CD4-positive, alpha-beta T cell treated with Interleukin-15 for 4 hours (primary cell): Measurements from ENCODE around the gene HSPA9.

ENCODE experiments used
- DNase-seq: peaks from one replicate; pipeline ENCODE4 v3.0.0-alpha.2; 2020; ENCODE audit warnings: low spot score

Gene HSPA9

DNA sequence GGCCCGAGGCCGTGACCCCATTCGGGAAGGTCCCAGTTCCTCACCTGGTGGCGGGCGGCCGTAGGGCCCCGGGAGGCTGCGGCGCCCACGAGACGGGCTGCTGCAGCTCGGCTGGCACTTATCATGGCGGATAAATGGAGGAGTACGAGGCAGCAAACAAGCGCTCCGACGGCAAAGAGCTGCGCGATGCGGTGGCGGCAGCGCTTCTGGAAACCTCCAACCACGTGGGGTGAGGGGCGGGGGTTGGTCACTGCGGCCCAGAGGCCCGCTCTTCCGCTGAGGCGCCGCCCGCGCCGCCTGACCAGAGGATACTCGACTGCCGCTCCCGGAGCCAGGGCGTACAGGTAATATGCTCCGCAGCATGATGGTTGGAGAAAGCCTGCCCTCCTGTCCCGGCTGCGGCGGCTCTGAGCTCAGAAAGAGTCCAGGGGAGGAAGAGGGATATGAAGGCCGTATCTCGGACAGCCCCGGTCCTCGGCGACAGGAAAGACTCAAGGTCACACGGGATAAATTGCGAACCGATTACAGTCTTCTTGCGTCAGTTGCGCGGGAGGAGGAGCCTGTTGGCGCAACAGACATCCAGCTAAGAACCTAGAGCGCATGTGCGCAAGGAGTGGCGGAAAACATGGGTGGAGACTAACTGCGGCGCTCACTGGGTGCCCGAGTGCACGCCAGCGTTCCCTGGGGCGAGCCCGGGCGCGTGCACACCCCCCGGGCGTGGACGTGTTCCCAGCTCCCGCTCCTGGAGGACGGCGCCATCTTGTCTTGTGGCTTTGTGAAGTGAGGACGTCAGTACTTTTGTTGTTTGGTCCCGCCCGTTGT is at the start of gene HSPA9:
Gene HSPA9 (minus strand): TSS at position 208 of the 822 bp plus-strand sequence. CDS start 83 bp downstream, at position 125.
- DNase-seq = peak; percentile 99

DNA sequence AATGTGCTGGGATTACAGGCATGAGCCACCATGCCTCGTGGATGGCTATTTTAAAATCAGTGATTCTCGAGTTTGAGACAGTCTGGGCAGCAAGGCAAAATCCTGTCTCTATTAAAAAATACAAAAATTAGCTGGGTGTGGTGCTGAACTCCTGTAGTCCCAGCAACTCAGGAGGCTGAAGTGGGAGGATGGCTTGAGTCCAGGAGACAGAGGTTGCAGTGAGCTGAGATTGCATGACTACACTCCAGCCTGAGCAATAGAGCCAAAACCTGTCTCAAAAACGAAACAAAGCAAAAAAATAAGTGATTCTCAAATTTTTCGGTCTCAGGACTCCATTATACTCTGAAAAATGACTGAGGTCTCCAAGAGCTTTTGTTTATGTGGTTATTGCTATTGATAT is 47.9 kb upstream of the HSPA9 start:
- no peak for DNase-seq

DNA sequence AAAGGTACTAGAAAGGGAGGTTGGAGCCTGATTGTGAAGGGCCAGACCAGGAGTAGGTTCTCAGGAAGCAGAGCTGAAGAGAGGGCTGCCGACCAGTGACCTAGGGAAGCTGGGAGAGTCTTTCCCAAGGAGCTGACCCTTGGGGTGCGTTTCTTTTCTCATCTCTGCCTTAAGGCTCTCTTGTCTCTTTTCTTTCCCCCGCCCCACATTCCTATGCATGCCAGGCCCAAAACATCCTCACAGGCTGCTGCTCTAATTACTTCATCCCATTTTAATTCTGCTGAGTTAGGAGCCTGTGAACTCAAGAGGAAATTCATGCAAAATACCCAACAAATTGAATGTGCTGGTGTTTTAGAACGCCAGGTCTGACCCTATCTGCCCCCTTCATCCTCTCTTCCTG is 46.9 kb upstream of the HSPA9 start:
- DNase-seq = no peak

DNA sequence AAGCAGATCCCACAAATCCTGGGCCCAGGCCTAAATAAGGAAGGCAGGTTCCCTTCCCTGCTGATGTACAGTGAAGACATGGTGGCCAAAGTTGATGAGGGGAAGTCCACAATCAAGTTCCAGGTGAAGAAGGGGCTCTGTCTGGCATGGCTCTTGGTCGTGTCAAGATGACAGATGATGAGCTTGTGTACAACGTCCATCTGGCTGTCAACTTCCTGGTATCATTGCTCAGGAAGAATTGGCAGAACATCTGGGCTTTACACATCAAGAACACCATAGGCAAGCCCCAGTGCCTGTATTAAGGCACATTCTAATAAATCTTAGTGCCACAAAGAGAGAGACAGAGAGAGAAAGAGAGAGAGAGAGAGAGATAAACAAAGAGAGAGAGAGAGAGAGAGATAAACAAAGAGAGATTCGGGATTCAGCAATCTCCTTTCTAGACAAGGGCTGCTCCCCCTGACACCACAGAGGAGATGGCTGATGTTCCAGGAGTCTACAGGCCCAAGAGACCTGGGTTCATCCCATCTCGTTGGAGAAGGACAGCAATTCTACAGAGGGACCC is 45.5 kb upstream of the HSPA9 start:
- DNase-seq = no peak

DNA sequence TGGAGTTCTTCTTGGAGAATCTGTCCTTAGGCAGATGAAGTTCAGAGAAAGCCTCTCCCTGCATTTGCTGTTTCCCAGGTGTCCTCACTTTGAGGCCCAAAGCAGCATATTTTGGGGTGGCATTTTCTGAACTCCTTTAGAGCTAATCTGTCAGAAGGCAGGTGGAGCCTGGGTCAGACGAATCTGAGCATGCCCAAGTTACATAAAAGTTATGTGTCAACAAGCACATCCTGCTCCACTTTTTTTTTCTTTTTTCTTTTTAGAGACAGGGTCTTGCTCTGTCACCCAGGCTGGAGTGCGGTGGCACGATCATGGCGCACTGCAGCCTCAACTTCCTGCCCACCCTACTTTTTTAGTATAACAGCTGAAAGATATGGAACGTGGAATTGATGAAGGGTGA is 41.3 kb upstream of the HSPA9 start:
- no peak for DNase-seq

DNA sequence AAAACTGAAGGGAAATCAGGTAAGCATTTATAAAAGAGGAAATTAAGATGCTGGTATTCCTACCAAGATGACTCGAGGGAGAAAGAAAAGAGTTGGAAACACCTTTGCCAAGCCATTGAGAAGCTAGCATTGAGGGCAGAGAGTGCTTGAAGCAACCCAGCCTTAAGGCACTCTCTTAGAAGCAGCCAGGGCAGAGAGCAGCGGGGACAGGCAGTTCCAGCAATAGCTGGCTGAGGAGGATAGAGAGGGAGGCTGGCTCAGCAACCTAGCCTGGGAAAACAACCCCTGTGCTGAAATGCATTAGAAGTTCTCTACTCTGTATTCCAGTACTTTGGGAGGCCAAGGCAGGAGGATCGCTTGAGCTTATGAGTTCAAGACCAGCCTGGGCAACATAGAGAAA is 40.3 kb upstream of the HSPA9 start:
- DNase-seq = no peak

DNA sequence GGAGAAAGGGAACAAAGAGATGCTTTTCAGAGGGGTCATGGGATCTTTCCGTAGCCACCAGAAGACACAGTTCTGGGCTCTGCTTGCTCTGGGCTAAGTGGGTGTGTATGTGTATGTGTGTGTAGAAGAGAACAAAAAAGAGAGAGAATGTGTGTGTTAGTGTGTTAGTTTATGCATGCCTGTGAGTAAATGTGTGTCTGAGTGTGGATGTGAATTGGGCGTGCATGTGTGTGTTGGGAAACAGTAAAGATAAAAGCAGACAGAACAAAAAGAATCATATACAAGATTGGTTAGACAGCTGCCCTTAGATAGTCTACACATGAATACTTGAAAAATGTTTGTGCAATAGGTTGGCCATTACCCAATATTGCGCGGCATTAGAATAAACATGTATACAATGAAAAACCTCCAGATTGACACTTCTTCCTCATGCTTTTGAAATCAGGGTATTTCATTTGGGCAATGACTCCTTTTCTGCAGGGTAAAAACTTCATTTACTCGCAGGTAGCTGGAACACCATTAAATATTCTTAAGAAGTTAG is 36.5 kb upstream of the HSPA9 start:
- no peak for DNase-seq

DNA sequence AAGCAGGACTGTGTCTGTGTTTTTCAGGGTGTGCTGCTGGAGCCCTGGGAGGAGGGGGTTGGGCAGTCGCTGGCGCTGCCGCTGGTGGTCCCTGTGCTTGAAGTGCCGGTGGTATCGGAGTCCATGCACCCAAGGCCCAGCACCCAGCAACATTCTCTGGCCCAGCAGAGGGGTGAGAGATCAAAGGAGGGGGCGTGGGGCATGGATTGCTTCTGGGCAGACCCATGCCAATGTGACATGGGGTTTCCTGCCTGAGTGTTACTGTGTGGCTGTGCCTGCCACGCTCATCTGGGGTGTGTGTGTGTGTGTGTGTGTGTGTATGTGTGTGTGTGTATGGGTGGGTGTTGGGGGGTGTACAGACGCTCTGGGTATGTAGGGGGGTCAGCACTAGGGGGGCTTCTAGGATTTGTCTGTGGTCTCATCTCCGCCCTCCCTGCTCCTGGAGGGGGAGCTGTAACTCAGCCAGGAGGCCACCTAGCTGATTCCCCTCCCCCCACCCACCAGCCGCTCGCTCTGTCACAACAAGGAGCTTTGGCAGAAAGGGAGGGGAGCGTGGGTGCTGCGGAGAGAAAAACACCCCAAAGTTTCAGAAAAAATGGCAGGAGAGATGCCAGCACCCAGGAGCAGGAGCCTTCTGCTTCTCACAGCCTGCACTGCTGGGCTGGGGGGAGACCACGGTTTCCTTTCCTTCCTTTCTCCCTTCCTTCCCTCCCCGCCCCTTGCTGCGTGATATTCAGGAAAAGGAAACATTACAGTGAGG is 35.9 kb upstream of the HSPA9 start:
- no peak for DNase-seq

DNA sequence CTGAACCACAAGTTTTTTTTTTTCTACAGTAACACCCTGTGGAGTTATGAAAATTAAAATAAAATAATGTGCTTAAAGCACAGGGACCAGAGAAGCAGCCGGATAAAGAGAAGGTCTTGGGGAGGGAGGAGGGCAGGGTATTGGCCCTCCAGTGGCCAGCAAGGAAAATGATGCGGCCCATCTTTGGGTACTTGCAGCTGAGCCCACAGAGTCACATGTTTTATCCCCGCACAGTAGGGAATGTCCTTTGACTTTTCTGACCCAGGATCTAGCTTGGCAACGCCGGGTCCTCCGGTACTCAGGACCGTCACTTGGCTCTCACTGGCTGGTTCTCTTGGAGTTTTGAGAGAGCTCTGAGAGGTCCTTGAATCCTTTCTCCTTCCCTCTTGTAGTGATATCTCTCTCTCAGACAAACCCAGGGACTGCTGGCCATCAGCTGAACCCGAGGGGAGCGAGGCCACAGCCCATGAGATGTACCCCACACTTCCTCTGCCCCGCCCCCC is 35.3 kb upstream of the HSPA9 start:
- DNase-seq = no peak

DNA sequence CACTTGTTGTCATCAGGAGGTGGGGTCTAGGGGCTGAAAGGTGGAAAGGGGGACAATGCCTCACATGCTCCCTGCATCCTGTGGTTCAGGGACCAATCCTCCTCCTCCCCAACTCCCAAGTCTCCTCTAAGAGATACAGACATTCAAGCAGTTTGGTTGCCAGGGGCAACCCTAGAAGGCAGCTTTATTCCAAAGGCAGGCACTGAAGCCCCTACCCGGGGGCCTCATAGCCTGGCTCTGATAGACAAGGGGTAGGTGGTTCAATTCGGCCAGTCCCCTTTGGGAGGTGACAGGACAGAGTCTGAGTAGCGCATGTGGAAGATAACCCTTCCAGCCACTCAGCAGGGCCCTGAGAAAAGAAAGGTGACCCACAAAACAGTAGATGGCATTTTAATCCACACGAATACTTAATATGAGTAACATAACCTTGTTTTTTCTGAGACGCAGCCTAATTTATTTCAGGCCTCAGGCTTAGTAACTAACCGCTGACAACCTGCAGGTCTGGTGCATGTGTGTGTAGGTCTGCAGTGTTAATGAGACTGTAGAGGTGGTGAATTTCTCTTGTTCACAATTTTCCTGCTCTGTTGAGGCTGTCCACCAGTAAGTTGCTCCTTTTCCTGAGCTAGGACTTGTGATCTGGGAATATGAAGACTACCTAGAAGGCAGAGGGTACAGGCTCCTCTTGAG is 31.3 kb upstream of the HSPA9 start:
- no peak for DNase-seq

DNA sequence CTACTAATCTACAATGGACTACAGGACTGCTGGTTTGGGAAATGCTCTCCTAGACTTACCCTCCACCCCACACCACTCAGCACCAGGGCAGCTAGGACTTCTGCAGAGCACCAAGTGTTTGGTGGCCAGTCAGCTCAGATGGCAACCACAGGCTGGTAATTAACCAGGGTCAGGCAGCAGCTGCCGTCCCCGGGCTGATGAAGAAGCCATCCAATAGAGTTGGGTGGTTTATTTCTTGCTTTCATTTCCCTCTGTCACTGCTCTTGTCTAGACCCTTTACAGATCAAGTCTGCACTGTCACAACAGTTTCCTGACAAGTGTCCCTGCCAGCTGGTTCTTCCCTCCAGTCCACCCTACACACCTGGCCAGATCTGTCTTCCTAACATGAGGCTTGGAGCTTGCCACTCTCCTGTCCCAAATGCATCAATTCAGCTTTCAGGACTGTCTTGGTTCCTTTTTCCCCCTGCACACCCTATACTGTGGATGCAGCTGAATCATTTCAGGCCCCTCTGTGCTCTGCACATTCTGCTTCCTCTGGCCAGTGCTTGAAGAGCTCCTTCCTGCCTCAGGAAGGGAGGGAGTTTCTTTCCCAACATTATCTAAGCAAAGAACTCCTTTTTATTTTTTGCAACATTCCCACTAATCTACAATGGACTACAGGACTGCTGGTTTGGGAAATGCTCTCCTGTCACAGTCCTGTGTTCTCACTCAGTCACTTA is 30.2 kb upstream of the HSPA9 start:
- no peak for DNase-seq

DNA sequence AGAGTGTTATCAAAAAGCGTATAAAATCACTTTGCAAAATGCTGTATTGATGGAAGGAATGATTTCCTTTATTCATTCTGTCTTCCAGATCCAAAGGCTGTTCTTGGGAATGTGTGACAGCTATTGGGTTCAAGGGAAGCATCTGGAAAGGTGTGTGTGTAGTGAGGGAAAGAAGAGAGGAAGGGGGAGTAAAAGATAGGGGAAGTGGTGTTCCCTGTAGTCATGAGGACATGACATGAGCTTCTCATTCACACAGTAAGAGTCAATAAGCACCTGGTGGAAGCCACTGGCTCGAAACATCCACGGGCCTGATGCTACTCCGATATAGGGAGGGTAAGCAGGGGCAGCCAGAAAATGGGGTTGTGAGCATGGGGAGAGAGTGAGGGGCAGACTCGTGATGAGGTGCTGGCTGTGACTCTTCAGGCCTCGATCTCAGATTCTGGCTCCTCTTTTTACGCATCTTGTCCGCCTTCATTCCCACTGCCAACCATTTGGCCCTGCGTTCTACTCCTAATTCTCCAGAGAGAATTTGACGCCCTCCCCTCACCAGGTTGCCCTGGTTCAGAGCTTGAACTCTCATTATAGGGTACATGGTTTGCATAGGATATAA is 29.1 kb upstream of the HSPA9 start:
- DNase-seq = no peak

DNA sequence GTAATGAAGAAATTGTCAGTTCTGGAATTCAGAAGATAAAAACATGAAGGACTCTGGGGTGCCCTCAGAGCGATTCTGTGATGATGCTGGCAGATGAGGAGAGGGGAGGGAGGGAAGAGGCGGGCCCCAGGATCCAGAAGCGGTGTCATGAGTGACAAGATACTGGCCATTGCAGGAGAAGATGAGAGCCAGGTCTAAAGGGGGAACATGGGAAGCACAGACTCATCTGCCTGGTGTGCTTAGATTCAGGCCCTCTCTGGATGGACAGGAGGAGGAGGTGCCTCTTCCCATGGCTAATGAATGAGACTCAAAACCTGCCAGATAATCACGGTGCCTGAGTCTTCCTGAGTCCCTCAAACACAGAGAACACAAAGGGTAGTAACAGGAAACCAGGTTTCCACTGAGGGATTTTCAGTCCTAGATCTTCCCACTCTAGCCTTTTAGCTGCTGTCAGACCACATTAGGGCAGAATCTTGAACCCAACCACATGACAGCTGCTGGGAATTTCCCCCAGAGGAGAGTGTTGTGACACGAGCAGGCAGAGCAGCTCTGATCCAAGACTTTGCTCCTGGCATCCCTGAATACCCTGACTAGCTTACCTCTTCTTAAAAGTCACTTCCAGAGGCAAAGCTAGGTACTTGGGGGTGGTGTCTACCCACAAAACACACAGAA is 28.2 kb upstream of the HSPA9 start:
- DNase-seq = no peak

DNA sequence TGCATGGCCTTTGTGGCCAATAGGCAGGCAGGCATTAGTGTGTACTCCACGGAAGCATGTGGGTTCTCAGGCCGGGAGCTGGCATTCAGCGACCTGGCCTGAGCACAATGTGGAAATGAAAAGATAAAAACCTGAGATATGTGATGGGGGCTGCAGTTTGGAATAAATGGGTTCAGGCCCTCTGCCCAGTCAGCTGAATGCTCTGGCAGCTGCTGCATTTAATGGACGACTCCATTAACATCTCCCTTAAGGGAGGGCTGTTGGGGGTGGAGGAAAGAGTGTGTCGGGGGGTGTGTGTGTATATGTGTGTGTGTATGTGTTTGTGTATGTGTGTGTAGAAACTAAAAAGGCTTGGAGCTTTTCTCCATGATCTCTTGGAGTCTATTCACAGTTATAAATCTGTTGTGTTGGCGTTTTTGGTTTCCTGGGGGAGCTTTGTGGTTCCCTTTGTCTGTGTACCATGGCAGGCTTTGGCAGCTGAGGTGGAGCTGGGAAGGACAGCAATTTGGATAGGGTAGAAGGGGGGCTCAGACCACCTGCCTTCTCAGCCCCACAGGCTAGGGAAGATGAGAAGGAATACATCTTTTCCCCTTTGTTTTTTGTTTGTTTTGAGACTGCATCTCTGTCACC is 27.3 kb upstream of the HSPA9 start:
- DNase-seq = no peak

DNA sequence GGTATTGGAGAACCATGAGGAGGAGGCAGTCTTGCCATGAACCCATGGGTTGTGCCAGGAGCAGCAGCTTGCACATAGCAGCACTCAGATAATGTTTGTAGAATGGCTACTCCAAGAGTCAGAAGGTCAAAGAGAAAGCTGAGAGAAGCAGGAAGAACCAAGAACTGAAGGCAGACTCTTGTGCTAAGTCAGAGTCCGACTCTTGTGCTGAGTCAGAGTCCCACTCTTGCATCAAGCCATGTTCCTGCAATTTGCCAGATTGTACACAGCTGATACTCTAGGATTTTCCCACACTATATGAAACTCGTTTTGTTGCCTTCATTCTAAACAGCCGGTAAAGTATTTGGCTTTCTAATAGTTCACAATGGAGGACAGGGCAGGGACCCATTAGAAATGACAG is 26.2 kb upstream of the HSPA9 start:
- DNase-seq = no peak

DNA sequence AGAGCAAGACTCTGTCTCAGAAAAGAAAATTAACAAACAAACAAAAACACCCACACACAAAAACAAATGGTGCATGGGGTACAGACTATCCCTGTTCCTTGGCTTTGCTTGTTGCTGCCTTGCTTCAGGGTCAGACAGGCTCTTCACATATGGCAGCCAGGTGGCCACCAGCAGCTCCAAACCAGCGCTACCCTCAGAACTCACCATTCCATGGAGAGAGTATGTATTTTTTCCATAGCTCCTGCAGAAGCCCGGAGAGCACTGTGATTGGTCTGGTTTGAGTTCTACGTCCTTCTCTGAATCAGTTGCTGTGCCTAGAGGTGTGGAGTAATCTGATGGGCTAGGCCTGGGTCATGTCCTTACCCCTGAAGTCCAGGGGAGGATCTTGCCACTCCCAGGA is 25.2 kb upstream of the HSPA9 start:
- no peak for DNase-seq

DNA sequence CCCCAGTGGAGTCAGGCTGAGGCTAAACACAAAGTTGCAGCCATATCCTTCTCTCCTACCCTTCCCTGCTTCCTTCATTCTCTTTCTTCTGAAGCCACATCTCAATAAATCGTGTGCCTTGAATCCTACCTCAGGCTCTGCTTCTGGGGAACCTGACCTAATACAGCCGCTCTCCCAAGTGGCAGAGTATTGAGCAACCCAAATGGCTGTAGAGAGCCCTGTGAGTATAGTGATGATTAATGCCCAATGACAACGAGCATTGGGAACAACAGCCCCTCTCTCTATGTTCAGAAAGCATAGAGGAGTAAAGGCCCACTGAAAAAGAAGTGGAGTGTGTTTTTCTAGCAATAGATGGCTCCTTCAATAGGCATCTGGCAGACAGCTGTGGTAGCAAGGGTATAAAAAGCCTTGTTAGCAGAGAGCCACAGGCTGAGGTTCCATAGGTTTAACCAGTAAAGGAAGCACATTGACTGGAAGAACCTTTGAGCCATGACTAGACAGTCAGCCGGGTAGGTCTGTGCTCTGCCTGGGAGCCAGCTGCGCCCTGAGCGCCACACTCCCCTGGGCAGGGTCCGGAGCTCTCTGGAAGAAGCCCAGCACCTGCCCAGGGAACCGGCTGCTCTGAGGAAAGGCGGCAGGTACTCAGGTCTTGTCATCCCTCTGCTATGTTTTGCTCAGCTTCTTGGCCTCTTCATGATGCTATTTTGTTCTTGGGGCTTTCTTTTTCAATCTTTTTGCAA is 22.6 kb upstream of the HSPA9 start:
- no peak for DNase-seq

DNA sequence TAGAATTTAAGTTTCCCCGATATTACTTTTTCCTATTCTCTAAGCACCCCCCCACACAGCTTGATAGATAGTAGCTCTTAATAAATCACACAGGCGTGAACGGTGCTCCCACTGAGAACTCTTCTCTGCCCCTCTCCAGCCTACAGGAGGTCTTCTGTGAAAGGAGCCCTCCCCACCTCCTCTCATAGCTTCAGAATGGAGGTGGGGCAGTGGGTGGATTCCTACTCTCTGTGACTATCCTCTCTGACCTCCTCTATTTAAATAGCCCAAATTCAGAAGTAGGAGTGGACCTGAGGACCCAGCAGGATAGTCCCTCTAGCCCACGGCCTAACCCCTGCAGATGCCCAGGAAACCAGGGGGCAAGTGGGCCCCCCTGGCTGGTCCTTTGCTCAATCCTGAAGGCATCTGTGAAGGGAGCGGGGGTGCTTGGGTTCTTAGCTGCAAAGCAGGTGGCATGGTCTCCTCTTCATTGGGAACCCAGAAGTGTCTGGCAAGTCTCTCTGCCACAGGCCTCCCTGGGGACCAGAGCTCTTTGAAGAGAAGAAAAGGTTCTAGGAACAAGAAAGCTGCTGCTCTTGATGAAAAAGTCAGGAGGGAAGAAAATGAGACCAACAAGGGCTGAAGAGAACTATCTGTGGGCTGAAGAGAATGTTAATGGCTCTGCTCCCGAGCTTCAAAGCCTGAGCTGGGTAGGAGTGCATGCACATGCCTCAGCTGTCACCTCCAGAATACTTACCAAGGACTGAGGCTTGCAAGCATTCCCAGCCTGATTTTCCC is 21.1 kb upstream of the HSPA9 start:
- DNase-seq = no peak
